ENCODE data around the gene JOSD2.

- TF ChIP-seq CTCF (IDR thresholded peaks at IDR 0.05) (no peak), POLR2A (IDR thresholded peaks at IDR 0.05) (no peak)
Observed at GRCh38 chr19:50512112-50512998, 1.4 kb upstream of the JOSD2 start.

All from lower leg skin (tissue), 3 donors.